H54 (cell line): Measurements from ENCODE around the gene BTBD16.

ENCODE experiments used
- DNase-seq: peaks from one replicate; pipeline ENCODE4 v3.0.0; 2011; ENCODE audit warnings: low spot score, mixed read lengths; ENCODE audit not compliant: insufficient read length
- FAIRE-seq: peaks from 3 replicates; lab custom pipeline; 2011; peaks lifted over from hg19 to GRCh38; lab: Jason Lieb, UNC
- POLR2A ChIP-seq: IDR thresholded peaks from 2 replicates; pipeline ENCODE4 v1.6.1; 2011; ENCODE audit warnings: low read depth, mild to moderate bottlenecking, low read length

BTBD16 gene

DNA sequence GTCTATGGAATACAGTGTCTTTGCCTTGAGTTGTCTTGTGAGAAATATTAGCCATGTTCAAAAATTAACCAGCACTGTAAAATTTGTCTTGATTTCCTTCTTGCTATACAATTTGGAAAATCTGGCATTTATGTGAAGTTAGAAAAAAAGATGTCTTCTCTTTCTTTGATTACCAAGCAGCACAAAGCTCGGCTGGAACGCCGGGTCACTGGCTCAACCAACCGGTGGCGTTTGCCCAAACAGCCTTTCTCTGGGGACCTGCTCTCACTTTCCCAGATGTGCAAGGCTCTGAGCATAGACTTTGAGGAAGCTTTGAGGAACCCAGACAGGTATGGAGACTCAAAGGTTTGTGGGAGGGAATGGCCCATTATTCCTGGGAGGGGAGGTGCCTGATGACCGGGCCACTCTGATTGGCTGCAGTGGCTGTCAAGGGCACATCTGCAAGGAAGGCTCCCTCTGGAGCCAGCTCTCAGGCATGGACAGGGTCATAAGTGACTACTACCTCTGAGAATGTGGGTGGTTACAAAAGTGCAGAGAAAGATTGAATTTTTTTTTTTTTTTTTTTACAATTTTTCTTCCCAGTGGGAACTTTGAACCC is 5.6 kb downstream of the BTBD16 start:
- DNase-seq (peak; percentile 35), FAIRE-seq (no peak)
- TF ChIP-seq POLR2A = no peak

GRCh38 chr10:122277526-122278136 is 6.5 kb downstream of the BTBD16 start:
- TF ChIP-seq POLR2A = no peak
- FAIRE-seq (no peak), DNase-seq (no peak)

GRCh38 chr10:122279725-122280141 is 8.6 kb downstream of the BTBD16 start:
- DNase-seq (no peak), FAIRE-seq (no peak)
- no peak for TF ChIP-seq POLR2A

- FAIRE-seq (no peak), DNase-seq (no peak)
- TF ChIP-seq POLR2A = no peak
Observed at GRCh38 chr10:122280156-122280555, 9.1 kb downstream of the BTBD16 start.

DNA sequence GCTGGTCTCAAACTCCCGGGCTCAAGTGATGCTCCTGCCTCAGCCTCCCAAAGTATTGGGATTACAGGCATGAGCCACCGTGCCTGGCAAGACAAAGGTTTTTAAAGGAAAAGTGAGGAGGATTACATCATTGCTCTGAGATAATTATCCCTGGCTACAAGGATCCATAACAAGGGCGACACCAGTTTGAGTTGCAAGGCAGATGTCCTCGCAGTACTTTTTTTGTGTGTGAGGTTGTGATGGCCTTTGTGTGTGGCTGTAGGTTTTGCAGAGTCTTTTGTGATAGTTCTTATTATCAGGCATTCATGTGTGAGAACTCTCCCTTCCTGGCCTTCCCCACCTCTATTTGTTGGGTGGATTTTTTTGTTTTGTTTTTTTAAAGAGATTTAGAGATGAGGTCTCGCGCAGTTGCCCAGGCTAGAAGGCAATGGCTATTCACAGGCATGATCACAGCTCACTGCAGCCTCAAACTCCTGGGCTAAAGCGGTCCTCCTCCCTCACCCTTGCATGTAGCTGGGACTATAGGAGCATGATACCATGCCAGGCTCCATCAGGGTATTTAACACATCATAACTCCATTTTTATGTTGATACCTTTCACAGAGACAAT is 10.0 kb downstream of the BTBD16 start:
- no peak for TF ChIP-seq POLR2A
- DNase-seq (no peak), FAIRE-seq (no peak)

GRCh38 chr10:122281751-122282150 is 10.7 kb downstream of the BTBD16 start:
- FAIRE-seq (no peak), DNase-seq (no peak)
- no peak for TF ChIP-seq POLR2A

GRCh38 chr10:122282253-122282671 is 11.2 kb downstream of the BTBD16 start:
- FAIRE-seq (no peak), DNase-seq (no peak)
- no peak for TF ChIP-seq POLR2A

DNA sequence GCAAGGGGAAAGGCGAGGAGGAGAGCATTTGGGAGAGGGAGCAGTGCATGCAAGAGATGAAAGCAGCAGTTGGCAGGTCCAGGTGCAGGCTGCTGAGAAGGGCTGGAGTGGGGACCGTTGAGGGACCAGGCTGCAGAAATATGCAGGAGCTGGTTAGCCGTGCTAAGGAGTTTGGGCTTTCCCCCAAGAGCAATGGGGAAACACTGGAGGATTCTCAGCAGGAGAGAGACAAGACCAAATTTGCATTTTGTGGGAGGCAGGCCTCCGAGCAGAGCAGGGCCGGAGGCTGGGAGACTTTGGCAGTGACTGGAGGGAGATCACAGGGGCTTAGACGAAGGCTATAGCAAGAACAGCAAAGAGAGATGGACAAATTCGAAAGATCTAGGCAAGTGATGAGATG is 11.8 kb downstream of the BTBD16 start:
- DNase-seq (no peak), FAIRE-seq (no peak)
- no peak for TF ChIP-seq POLR2A

DNA sequence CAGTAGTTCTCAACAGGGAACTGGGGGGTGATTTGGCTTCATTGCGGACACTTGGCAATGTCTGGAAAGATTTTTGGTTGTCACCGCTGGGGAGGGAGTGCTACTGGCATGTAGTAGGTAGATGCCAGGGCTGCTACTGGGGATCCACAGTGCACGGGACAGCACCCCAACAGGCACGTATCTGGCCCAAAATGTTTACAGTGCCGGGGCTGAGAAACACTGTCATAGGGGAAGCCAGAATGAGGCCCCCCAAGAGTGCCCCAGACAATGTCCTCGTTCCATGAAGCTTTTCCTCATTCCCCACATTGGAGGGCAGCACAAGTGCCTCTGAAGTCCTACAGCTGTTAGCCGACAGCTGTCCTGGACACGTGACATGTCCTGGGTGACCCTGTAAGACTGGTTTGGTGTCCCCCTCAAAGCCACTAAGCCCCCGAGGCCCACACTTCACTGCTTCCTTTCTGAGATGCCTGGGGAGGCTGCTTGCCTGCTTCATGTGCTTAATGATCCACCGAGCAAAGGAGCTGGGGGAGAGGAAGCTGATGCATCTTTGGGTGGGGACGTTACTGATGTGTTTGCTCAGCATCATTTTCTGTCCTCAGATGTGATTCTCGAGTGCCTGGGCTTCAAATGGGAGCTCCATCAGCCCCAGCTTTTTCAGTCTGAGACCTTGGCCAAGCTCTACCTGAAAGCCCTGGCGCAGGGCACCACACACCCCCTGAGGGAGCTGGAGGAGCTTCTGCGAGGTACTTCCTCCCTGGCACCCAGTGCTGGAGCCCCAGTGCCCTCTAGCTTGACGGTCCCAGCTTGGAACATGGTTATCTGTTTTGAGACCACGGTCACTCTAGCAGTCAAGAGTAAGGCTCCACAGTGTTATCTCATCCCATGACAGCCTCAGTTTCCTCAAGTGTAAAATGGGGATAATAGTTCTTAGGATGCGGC is 14.7 kb downstream of the BTBD16 start:
- FAIRE-seq = no peak
- TF ChIP-seq POLR2A = no peak

GRCh38 chr10:122286867-122287266 is 15.8 kb downstream of the BTBD16 start:
- peak; percentile 68 for DNase-seq
- TF ChIP-seq POLR2A = no peak

More for the DNA sequence above, 14.7 kb downstream of the BTBD16 start:
- DNase-seq = no peak

DNA sequence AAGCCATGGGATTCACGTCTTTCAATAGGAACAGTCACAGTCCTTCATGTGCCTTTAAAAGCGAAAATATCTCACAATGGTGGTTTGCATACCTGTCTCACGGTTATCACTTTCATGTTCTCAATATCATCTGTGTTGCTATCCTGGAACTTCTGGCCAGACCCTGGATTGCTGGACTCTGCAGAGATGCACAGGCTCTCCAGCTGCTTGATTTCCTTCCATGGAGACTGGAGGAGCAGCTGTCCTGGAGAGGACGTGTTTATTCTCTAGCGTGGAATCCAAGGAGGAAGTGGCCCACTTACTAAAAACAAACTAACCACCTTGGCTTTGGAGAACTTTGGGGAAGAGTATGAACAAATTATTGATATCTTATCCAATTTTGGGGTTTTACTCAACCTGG is 16.5 kb downstream of the BTBD16 start:
- TF ChIP-seq POLR2A = no peak
- no peak for FAIRE-seq
- DNase-seq = no peak

More at GRCh38 chr10:122286867-122287266, 15.8 kb downstream of the BTBD16 start:
- peak; percentile 60 for FAIRE-seq

GRCh38 chr10:122288262-122288661 is 17.2 kb downstream of the BTBD16 start:
- FAIRE-seq = no peak
- no peak for TF ChIP-seq POLR2A
- no peak for DNase-seq

DNA sequence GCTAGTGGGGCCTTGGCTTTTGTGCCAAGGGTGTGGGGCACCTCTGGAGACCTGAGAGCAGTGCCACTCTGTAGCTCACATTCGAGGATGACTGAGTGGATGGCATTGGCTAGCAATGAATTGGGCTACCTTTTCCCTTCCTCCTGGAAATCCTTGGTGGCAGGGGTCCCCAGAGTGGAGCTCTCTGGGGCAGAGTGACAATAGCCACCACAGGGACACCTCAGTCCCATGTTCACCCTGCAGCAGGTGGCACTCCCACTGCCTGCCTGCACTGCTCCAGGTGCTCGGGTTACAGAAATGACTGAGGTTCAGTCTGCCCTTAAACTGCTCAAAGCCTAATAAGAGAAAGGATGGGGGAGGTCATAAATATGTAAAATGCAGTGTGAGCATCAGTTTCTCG is 17.8 kb downstream of the BTBD16 start:
- no peak for TF ChIP-seq POLR2A
- DNase-seq (no peak), FAIRE-seq (no peak)

DNA sequence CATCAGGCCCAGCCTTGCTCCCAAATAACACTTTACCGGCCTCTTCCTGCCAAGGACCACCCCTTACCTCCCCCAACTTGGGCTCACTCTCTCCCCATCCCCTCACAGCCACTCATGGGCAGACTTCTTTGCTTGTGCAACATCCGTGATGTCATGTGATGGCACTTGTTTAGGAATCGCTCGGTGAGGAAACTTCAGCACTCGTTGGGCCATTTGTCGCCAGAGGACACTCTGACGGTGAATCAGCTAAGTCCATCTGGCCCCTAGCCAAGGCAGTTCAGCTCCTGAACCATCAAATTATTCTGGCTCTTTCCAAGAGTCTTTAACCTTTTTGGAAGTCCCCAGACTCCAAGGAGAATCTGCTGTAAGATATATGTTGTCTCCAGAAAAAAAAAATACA is 19.2 kb downstream of the BTBD16 start:
- no peak for DNase-seq
- TF ChIP-seq POLR2A = no peak
- FAIRE-seq = no peak
